HG03460 (cell line): ENCODE data around the gene HNMT.
"Not testable (repeated sequence)": the region's sequence is repeated elsewhere in the genome, so short reads cannot be mapped to it uniquely, and the experiment has no call there.

Source experiments
- ATAC-seq: cut with Tn5 transposase; IDR thresholded peaks from one replicate; pipeline ENCODE4 v1.9.1; 2021; ENCODE audit not compliant: unreplicated experiment

HNMT gene

DNA sequence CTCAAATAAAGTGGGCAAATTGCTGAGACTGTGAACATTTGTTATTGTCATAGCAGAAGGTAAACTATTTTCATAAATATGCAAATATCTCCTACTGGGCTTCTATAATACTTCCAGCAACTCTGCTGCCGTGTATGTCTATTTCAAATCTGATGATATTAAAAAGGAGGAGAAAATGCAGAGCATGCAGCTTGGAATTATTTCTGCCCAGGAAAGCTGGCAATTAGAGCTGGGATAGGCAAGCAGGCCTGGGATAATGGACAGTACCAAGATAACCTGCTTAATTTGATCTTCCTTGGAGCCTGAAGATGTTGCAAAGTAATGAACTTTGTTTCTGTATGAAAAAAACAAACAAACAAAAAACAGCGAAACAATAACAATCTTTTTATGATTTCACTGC, 72.8 kb downstream of the HNMT start:
- no peak for ATAC-seq

DNA sequence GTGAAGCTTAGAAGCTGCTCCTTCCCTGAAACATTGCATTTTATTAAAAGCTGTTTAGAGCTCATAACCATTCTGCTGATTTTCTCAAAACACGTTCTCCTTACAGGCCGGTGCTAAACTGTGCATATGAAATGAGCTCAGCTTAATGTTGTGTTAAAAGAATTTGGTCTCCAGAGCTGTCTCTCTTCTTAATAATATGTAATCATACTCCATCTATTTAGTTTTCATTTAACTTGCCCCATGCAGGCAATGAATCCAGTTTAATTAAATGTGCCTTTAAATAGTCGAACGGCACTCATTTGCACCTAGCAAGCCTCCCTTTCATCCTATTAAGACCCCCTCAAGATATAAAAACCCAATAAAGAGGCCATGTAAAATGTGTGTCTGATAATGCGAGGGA, 76.3 kb downstream of the HNMT start:
- ATAC-seq: no peak

DNA sequence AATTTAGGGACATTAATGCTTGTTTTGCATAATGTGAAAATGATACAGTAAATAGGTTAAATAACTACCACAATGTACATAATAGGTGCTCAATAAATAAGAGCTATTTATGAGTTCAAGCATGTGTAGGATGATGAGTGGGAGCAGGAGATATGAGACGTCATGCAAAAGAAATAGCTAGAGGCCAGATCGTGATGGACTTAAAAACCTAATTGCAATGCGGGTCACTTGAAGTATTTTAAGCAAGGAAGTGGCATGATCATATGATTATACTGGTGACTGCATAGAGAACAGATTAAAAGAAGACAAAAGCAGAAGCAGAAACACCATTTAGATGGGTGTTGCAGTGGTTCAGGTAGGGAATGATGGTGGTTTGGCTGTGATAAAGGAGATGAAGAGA, 78.0 kb downstream of the HNMT start:
- ATAC-seq: no peak

DNA sequence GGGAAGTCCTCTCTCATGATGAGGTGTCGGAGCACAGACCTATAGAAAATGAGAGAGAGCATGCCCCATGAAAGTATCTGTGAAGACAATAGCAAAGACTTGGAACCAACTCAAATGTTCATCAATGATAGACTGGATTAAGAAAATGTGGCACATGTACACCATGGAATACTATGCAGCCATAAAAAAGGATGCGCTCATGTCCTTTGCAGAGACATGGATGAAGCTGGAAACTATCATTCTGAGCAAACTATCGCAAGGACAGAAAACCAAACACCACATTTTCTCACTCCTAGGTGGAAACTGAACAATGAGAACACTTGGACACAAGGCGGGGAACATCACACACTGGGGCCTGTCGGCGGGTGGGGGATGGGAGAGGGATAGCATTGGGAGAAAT, 79.3 kb downstream of the HNMT start:
- ATAC-seq: not testable (repeated sequence)

DNA sequence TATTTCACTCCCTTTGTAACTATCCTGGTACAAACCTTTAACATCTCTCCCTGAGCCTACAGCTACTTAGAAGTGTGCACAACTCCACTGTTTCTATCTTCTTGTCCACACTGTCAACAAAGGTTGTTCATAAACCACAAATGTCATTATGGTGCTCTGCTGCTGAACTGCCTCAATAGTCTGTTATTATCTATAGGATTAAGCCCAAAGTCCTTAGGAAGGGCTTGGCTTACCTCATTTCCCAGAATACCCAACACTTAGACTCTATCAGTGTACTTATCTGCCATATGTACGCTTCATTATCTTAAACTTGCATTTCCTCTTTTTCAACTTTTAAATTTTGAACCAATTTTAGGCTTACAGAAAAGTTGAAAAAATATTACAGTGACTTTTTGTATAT, 94.2 kb downstream of the HNMT start:
- no peak for ATAC-seq

DNA sequence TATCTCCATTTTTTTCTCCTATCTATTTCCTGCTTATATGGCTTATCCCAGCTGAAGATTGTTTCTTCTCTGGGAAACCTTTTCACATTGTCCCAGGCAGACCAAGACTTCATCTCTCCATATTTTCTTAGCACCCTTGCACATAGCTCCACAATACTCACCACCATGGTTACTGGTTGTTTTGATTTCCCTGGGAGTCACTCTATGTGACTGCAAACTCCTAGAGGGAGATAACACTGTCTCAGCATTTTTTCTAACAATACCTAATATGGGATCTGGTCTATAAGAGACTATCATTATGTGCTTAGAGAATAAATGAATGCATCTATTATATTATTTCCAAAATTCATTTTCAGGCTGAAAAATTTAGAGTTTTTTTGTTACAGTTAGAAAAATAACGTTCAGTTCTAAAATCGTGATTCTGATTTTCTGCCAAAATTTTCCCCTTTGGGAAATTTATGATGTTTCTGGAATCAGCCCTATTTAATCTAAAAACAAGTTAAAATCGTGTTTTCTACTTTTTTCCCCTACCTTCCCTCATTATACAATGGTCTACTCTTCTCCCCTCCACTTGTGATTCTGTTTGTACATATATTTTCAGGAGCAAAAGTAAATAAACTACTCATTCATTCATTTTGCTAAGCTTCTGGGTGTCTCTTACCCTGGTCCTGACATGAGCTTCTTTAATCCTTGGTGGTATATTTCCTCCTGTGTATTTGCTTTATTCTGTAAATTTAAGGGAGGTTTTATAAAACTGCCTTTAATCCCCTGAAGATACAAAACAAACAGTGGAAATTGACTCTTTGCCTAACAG, 95.4 kb downstream of the HNMT start:
- no peak for ATAC-seq

DNA sequence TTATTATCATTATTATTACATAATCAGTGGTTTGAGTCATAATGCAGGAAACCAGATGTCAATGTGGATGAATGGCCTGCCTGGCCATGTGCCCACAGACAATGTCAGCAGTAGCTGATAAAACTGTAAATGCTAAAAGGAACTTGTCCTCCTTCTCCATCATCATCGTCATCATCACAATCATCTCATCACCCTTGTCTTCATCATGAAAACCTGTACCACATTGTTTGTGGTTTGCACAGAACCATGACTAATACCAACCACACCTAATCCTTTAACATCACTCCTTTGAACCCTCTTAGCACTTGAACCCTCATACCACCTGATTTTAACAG, 96.0 kb downstream of the HNMT start:
- ATAC-seq: no peak

DNA sequence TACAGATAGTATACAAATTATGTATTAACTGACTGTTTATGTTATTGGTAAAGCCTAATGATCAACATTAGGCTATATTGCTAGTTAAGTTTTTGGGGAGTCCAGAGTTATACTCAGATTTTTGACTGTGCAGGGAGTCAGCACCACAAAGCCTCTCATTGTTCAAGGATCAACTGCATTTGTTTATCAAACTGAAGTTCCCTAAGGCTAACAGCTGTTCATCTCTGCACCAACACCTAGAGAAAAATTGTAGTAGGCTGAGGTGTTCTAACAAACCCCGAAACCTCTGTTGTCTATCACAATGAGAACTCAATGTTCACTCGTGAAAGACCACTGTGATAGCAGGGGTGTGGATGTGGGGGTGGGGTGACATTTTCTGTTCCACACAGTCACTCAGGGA, 97.7 kb downstream of the HNMT start:
- ATAC-seq: no peak

DNA sequence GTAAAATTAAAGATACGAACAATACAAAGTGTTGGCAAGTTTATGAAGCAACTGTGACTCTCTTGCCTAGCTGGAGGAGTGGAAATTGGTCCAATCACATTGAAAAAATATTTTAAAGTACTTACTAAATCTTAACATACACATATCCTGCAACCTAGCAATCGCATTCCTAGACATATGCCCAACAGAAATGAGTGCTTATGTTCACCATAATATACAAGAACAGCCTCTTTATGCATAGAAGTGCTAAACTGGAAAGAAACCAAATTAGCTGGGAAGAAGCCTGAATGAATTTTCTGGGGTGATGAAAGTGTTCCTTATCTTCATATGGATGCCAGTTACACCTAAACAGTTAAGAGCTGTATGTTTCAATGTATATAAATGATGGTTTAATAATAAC, 98.9 kb downstream of the HNMT start:
- no peak for ATAC-seq
